ENCODE measurements around the gene STPG3.

DNA sequence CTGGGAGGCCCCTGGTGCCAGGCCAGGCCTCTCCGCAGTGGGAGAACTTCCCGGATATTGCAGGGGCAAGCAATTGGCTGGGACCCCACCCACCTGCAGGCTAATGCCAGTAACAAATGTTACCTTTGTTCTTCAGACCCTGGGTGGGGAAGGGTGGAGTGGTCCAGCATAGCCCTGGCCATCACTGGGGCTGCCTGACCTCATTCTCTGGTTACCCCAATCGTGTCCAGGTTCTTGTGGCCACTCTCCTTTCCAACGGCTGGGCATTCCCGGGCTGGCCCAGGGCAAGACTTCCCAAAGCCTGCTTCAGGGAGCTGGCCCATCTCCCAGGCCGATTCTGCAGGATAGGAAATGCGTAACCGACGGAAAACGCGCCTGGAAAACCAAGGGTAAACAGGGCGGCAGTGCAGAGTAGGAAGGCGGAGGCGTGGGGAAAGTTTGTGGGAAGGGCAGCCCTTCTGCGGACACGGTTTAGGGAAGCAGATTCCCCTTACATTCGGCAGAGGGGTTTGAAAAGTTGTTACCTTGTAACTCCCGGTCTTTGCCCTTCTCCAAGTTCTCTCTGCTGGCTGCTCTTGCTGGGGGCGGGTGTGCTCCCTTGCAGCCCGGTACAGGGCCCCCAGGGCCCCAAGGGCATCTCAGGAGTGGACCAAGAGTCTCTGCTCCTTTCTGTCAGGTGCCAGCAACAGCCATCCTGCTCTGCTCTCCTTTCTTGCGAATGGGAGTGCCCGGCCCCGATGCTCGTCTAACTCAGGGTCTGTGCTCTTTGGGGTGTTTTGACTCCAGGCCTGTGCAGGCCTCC is 47.5 kb downstream of the STPG3 start:
- TF ChIP-seq, protein P1, sequence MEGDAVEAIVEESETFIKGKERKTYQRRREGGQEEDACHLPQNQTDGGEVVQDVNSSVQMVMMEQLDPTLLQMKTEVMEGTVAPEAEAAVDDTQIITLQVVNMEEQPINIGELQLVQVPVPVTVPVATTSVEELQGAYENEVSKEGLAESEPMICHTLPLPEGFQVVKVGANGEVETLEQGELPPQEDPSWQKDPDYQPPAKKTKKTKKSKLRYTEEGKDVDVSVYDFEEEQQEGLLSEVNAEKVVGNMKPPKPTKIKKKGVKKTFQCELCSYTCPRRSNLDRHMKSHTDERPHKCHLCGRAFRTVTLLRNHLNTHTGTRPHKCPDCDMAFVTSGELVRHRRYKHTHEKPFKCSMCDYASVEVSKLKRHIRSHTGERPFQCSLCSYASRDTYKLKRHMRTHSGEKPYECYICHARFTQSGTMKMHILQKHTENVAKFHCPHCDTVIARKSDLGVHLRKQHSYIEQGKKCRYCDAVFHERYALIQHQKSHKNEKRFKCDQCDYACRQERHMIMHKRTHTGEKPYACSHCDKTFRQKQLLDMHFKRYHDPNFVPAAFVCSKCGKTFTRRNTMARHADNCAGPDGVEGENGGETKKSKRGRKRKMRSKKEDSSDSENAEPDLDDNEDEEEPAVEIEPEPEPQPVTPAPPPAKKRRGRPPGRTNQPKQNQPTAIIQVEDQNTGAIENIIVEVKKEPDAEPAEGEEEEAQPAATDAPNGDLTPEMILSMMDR (IDR thresholded peaks at IDR 0.05) = no peak
- no peak for TF ChIP-seq ZFX (IDR thresholded peaks at IDR 0.05; ENCODE audit: borderline replicate concordance)
